Left lobe of liver (tissue), 2 donors: ENCODE results near the gene ARHGAP6. TPM values are rescaled to one million over a fixed set of nuclear protein-coding genes. Genes with fewer than 3 reads are reported as not detected.

Experiments
- ATAC-seq: fragments of 200-7000 bp; cut with Tn5 transposase; one replicate; pipeline ENCODE4 v1.9.1; 2020; ENCODE audit warnings: mild to moderate bottlenecking, moderate library complexity
- DNase-seq: peaks from one replicate; pipeline ENCODE4 v3.0.0-alpha.2; 2020; ENCODE audit warnings: low spot score
- total RNA-seq: library from RNA; stranded (reverse); gene quantifications from one replicate; pipeline ENCODE4 v1.2.1, GENCODE V29; 2021
- donor health status: DM: no; HTN: no; CAD: no; lungs with moderate emphysema.
- donor health status: DM: no; HTN: yes; CAD: no.

Gene ARHGAP6
- total RNA-seq, 1 donor from 2014 or later: 0.65 TPM

DNA sequence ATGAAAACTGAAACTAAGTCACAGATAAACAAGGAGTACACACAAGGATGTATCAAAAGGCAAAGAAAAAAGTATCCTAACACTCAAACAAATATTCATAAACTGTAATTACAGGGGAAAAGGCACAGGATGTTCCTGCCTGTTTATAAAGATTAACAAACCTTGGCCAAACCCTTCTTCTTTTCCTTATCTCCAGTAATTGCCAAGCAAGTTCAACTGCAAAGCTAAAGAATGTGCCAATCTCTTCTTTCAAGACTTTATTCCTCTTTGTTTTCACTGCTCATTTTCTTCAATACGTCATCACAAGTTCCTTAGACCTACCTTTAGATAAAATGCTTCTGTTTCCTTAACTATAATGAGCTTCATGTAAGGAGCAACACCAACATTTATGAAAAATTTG, 201.3 kb downstream of the ARHGAP6 start:
- no peak for DNase-seq
- no peak for ATAC-seq

GRCh38 chrX:11462648-11463047, 203.1 kb downstream of the ARHGAP6 start:
- ATAC-seq (no peak), DNase-seq (no peak)

- ATAC-seq: no peak
- DNase-seq: no peak
These were observed 203.6 kb downstream of the ARHGAP6 start for GRCh38 chrX:11462136-11462535.

GRCh38 chrX:11461201-11462001, 204.3 kb downstream of the ARHGAP6 start:
- no peak for DNase-seq
- no peak for ATAC-seq

DNA sequence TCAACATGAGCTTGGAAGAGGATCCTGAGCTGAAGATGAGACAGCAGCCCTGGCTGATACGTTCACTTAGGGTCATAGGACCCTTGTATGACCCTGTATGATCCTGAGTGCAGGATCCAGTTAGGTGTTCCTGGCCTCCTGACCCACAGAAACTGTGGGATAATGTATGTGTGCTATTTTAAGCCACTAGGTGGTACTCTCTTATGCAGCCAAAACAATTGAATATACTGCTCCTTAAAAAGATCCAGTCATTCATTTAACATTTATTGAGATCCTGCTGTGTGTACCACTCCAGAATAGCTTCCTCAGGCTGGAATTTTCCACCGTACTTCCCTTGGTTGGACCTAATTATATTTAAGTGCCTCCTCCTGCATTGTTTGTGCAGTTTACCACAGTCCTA, 205.4 kb downstream of the ARHGAP6 start:
- ATAC-seq (no peak), DNase-seq (no peak)

DNA sequence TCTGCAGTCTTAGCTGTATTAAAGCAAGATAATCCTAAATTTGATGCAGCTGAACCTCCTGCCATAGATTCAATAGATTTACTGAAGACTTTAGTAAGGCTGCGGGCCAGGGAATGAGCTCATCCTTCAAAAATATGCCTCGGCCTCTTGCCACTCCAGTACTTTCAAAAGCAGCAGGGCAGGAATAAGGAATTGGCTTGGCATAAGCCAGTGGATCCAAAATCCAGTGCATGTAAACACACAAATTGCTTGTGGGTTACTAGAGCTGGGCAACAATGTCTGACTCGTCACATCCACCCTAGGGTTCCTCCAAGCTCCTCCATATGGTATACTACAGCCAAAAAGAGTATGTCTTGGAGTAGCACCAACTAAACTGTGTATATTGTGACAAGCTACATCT, 207.6 kb downstream of the ARHGAP6 start:
- ATAC-seq: no peak
- DNase-seq: no peak

DNA sequence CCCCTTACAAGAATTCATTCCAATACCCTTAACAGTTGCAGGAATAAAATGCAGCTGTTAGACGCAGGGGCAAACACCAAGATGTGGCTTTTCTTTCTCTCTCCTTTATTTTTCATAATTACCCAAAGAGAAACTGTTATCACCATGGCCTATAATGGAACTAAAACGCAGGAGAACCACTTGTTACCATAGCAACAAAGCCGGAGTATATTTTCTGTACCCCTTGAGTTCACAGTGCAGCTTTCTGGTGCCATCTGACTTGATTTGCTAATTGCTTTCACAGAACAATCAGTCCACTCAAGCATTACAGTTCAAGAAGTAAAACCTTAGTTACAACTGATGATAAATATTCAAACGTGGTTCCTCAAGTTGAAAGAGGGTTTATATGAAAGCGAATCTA, 214.6 kb downstream of the ARHGAP6 start:
- no peak for DNase-seq
- ATAC-seq: no peak

DNA sequence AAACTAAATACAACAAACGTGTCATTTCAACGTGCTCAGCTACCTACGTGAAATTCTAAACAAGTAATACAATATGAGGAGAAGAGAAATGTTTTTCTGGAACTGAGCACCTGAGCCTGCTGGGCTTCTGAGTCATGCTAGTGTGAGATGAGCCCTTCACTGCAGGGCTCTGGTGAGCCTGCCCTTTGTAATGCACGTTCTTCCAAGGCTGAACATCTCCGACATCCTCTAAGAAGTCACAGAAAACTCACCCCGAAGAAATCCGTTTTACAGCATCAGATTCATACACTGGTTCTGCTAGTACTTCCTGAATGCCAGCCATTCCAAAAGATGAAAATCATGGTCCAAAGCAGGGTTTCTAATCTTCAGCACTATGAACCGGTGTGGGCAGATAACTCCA, 215.4 kb downstream of the ARHGAP6 start:
- no peak for ATAC-seq
- no peak for DNase-seq

DNA sequence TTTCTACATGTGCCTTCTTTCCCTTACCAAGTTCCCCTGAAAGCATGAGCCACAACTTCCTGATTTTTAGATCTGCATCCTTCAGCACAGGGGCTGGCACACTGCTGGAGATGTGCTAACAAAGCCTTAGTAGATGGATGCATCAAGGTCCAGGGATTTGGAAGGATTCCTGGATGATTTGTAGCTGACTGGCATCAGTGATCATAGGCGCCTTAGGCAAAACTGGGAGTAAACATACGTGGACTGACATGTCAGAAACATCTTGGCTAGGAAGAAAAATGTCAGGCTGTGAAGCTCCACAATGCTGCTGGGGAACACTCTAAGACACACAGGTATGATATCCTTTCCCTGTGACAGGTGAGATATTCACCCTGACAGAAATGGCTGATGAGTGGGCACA, 216.1 kb downstream of the ARHGAP6 start:
- no peak for ATAC-seq
- no peak for DNase-seq

DNA sequence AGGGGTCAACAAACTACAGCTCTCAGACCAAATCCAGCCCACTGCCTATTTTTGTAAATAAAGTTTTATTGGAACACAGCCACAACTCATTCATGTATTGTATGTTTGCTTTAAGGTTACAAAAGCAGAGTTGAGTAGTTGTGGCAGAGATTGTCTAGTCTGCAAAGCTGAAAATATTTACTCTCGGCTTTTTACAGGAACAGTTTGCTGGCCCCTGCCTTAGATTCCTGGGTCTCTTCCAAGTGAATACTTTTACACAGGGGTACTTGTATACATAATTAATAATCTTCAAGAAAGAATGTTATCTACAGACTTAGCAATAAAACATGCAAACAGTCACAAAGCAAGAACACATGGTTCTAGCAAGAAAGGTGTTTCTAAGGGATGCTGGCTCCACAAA, 218.3 kb downstream of the ARHGAP6 start:
- no peak for DNase-seq
- no peak for ATAC-seq

GRCh38 chrX:11446949-11447348, 218.8 kb downstream of the ARHGAP6 start:
- ATAC-seq (no peak), DNase-seq (no peak)

GRCh38 chrX:11446336-11446735, 219.4 kb downstream of the ARHGAP6 start:
- DNase-seq (no peak), ATAC-seq (no peak)

DNA sequence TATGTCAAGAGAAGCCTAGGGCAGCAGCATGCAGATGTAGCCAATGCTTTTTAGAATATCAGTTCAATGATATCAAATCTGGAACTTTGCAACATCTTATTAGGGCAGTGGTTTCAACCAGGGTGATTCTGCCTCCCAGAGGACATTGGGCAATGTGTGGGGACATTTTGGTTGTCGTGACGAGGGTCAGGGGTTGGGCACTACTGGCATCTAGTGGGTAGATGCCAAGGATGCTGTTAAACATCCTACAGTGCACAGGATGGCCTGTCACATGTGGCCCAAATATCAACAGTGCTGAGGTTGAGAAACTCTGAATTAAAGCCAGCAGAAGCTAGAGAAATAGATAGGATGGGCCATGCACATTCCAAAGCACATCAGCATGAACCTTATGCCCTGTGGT, 220.2 kb downstream of the ARHGAP6 start:
- DNase-seq (no peak), ATAC-seq (peak; percentile 70)

GRCh38 chrX:11444052-11444451, 221.7 kb downstream of the ARHGAP6 start:
- ATAC-seq: no peak
- no peak for DNase-seq

GRCh38 chrX:11439846-11440245, 225.9 kb downstream of the ARHGAP6 start:
- ATAC-seq: no peak
- no peak for DNase-seq

DNA sequence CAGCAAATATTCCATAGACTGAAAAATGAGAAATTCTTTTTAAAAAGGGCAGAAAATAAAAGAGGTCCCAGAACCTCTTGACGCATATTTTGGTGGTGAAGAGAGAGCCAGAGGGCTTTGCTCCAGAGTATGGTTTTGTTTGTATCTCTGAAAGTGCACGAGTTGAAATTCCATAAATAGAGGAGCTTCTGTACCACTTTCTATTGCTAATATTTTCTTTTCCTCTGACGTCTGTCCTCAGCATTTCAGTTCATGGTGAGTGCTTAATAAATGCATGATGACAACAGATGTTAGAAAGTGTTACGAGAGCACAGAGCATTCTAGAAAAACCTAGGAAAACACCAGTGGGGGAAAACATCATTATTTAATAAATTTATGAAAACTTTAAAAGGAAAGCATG, 227.0 kb downstream of the ARHGAP6 start:
- peak; percentile 45 for ATAC-seq
- no peak for DNase-seq

DNA sequence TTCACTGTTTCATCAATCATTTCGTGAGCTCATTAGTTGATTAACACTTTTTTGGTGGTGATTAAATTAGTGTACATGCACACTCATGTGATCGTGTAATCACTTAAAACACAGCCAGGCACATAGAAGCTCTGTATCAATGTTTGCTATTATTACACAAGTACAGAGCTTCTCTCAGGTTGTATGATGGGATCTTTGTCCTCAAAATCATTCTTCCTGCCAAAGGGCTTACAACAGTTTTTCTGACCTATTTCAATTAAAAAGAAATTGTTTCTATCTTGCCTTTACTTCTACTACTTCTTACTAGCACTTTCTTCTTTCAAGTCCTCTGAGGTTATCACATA, 227.4 kb downstream of the ARHGAP6 start:
- ATAC-seq (peak; percentile 77), DNase-seq (no peak)

GRCh38 chrX:11437642-11438379, 227.9 kb downstream of the ARHGAP6 start:
- peak; percentile 71 for DNase-seq

DNA sequence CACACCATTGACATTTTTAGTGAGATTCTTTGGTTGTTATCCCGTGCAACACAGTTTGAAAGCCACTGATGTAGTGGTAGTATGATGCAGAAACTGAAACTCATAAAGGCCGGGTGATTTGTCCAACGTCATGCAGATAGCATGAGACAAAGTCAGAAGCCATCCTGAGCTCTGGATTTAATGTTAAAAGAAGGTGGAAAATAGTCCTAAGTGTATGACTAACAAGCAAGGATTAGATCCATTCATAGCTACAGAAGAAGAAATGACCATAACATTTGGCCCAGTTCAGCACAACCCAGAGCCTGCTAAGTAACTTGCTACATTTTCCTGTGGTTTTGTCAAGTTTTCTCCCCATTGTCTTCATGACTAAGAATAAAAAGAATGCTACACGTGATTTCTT, 230.2 kb downstream of the ARHGAP6 start:
- ATAC-seq: no peak

More at GRCh38 chrX:11437642-11438379, 227.9 kb downstream of the ARHGAP6 start:
- peak; percentile 93 for ATAC-seq

GRCh38 chrX:11434607-11435006, 231.1 kb downstream of the ARHGAP6 start:
- DNase-seq: no peak
- no peak for ATAC-seq

More for the DNA sequence above, 230.2 kb downstream of the ARHGAP6 start:
- DNase-seq: no peak

DNA sequence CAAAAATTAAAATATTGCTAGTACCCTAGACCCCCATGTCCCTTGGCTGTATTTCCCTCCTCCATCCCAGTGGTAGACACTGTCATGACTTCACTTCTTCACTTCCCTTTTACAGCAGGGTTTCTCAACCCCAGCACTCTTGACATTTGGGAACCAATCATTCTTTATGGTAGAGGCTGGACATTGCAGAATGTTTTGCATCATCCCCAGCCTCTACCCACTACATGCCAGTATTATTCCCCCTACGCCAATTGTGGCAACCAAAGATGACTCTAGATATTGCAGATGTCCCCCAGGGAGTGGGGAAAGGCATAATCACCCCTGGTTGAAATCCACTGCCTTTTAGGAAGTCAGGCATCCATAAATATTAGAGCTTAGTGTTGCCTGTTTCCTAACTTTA, 233.9 kb downstream of the ARHGAP6 start:
- ATAC-seq (no peak), DNase-seq (no peak)

DNA sequence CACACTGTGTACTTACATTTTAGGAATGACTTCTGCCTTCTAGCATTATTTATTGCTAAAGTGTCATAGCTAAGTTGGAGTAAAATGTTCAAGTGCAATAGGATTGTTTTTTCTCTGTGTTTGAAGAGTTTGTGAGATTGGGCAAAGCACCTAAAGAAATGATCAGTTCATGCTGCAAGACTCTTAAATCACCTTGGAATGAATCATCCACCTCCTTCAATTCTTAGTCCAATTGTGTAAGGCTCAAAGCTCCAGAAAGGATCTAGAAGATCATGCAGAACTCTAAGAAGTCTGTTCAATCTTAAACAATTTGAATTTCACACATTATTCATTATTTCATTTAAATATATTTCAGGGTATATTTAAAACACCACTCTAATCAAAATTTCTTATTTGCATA, 235.4 kb downstream of the ARHGAP6 start:
- DNase-seq (no peak), ATAC-seq (no peak)
